GM18873 (cell line): ENCODE data around the gene PITX2.
"Not testable (repeated sequence)": the region's sequence is repeated elsewhere in the genome, so short reads cannot be mapped to it uniquely, and the experiment has no call there.

Experiments used
- ATAC-seq: cut with Tn5 transposase; IDR thresholded peaks from one replicate; pipeline ENCODE4 v1.9.1; 2021; ENCODE audit warnings: mild to moderate bottlenecking, moderate library complexity, moderate number of reproducible peaks; ENCODE audit not compliant: unreplicated experiment, low FRiP score

PITX2 gene

DNA sequence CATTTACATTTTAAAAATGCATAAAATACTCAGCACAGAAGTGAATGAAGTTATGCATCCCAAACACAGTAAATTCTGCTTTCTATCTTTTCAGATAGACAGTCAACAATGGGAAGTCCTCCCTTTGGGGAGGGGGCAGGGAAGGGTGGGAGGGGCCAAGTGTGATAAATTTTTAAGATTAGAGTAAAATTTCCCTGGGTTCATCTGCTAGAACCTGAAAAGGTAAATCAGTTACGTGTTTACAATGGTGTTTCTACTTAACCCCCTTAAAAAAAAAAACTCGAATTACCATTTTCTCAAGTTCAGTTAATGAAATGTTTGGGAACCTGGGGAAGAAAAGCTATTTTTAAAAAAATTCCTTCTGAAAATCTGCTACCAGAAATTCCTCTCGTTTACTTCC is 9.1 kb downstream of the PITX2 start:
- ATAC-seq = no peak

DNA sequence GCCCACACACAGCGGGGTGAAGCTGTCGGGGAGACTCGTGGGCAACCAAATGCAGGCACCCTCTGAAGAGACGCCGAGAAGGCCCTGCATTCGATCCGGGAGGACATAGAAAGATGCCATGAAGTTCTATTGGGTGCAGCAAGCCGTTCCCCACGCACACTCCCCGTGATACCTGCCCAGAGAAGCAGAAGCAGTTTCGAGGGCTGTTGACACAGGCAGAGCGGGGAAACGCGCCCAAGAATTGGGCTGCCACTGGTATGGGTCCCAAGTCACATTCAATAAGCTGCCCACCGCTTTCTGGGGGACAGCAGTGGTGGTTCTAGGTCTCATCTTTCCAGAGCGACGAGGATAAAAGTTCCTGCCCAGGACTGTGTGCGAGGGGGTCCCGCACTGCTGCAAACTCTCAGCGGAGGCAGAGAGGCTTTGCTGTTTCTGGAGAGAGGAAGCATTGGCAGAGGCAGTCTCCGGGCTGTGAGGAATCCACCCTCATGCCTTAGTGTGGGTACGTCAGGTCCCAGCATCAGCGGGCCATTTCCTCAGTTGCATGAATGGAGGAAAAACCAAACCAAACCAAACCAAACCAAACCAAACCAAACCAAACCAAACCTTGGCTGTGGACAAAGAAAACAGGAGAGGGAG is 10.1 kb downstream of the PITX2 start:
- ATAC-seq = no peak

DNA sequence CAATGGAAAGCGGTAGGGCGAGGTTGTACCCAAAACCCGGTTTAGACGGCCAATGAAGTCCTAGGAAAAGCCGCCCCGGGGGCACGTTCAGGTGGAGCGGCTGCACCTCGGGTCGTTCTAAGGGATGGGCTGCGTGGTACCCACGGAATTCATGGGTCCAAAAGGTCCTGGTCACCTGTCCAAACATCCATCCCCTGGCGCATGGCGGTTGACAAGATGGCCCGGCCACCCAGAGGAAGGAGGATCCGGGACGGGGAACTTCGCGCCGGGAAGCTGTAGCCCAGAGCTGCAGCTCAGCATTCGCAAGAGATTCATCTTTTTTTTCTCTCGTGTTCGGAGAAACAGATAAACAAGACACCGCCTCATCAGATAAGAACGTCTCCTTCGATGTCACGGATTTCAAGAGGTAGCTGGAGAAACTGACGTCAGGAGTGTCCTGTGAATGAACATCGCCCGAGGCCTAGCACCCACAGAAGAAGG is 10.9 kb downstream of the PITX2 start:
- ATAC-seq = no peak

DNA sequence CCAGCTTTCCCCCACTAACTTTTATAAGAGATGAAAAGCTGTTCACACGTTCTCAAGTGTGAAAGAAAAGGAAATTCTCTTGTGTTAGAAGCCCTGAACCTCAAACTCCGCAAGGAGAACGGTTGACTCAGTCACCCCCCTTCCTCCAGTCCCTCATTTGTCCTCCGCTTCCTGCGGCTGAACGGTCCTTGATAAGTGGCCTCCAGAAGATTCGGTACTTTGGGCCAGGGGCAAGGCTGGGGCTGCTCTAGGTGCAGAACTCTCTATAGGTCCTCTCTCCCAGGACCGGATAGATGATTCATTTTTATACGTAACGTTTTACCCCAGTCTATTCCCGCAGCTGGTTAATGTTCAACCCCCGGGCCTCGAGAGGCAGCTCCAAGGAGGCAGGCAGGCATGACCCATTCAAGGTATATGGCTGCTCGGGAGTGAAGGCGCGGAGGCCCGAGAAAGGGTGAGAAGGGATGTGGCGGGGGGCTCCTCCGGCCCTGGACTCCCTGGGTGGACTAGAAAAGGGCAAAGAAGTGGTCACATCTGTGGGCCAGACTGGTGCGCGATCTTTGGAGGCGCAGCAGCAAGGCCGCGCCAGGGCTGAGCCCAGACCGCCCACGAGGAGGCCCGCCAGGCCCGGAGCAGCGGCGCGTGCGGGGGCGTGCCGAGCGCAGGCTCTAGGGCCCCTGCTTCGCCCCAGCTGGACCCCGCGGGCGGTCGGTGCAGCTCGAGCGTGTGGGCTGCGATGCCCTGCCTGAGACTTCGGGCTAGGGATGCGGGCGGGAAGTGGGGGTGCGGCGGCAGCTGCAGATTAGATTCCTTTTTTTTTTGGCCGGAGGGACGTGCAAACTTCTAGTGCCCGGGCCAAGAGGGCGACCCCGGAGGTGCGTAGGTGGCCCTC is 11.7 kb downstream of the PITX2 start:
- ATAC-seq = peak; percentile 94

DNA sequence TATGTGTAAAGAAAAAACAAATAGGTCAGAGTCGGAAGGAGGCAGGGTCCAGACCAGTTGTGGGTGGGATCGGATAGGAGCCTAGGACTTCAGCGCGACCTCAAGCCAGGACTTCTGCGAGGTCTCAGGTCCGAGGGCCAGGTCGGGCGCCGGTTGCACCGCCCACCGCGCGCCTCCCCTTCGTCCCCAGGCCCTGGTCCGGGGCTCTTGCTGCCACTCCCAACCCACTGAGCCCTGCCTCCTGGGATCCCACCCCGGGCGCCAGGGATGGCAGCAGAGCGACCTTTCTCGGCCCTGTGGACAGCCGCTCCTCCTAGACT is 12.3 kb downstream of the PITX2 start:
- no peak for ATAC-seq

DNA sequence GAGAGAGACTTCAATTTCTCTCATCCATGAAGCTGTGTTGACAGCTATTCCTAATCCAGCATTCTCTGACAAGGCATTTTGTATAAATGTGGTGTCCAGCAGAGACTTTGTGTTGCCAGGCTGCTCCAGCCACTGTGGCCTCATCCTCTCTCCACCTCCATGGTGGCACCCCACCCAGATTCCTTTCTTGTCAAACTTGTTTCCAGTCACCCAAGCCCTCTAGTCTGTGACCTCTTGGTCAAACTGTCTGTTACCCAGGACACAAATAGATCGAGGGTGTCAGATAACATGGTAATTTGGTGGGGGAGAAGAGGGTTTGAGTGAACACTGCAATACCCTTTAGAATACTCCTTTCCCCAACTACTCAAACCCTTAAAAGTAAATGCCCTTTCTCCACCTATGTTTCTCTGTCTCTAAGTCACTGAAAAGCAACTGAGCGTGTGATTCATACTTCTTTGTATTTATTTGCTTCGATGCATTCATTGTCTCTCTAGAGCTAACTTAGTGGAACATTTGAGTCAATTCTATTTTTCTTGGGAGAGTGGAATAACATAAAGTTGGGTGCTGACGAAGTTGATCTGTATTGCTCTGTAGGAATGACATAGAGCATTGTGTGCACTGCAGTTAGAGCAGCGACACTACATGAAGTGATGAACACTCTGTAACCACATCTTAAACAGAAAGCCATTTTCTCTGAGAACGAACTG is 13.7 kb downstream of the PITX2 start:
- ATAC-seq = no peak

DNA sequence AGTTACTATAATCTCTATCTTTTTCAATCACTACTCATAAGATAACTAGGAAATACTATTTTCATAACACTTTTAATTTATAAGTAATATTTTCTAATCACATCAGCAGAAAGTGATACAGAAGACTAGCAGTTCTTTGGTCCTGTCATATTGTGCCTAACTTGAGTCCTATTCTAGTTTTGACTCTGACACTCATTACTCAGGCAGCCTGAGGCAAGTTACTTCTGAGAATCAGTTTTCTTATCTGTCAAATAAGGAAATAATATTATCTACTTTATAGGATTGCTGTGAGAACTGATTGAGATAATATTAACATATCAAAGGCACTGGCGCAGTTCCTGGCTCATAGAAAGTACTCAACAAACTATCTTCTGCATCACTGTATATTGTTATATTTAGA is 17.8 kb downstream of the PITX2 start:
- ATAC-seq = no peak

DNA sequence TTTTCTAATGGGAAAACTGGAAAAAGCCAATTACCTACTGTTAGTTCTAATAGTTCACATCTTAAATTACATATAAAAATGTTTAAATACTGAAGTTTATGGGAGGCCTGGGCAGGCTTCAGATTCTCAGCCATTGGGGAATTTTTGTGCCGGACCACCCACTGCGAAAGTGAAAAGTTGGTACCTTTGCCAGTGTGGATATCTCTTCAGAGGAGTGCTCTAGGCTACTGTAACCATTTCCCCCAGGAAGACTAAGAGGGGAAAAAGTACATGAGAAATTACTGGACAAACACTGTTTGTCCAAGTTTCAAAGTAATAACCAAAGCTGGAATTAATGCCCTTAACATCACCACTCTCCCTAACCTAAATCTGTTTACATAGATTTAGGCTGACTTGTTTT is 20.8 kb downstream of the PITX2 start:
- no peak for ATAC-seq

DNA sequence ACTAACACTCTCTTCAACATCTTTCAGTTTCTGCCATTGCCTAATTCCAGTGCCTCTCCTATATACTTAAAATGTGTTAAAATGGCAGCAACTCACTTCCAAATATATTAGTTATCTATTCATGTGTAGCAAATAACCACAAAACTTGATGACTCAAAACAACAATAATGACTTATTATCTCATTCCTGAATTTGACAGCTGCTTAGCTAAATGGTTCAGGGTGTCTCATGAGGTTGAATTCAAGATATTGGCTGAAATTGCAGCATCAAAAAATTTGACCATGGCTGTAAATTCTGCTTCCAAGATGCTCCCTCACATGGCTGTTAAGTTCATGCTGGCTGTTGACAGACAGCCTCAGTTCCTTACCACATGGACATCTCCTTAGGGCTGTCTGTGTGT is 25.3 kb downstream of the PITX2 start:
- ATAC-seq = no peak

DNA sequence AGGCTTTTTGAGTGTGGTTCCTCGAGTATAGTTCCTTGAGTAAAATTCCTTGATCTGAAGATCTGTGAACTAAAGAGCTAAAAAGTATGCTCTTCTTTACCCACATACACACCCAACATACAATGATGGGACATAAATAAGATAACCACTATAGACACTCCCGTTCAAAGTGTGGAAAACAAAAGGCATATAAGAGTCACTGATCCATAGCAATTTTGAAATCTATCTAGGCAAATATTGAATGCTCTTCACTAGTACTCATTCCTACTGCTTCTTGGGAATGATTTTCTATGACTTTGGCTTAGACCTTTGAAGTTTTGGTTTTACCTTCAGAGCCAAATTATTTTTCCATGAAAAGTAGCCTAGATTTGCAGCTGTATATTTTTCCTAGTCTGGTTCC is 26.4 kb downstream of the PITX2 start:
- ATAC-seq = no peak

DNA sequence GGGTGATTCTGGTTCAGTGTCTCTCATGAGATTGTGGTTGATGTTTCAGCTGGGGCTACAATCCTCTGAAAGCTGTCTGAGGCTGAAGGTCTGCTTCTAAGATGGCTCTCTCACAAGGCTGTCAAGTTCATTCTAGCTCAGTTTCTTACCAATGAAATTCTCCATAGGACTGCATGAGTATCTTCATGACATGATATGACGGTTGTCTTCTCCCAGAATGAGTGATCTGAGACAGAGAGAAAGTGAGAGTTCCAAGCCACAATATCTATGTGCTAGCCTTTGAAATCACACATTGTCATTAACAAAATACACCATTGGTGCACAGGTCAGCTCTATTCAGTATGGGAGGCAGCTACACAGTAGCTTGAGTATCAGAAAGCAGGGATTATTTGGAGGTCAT is 27.3 kb downstream of the PITX2 start:
- ATAC-seq = no peak

DNA sequence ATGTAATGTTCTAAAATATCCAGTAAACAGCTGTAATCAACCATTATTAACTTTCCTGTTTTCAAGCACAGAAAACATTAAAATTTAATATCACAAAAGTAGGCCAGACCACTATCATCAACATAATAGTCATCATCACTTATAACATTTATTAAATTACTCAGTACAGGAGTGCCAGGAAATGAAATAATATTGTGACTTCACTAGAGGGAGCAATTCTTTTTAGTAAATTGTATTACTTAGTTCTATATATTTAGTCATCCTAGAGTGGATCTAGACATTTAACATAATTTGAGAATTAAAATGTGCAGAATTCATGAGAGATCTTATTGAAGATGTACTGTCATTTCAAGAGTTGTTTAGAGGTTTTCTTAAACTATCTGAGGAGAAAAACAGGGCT is 33.6 kb downstream of the PITX2 start:
- no peak for ATAC-seq

DNA sequence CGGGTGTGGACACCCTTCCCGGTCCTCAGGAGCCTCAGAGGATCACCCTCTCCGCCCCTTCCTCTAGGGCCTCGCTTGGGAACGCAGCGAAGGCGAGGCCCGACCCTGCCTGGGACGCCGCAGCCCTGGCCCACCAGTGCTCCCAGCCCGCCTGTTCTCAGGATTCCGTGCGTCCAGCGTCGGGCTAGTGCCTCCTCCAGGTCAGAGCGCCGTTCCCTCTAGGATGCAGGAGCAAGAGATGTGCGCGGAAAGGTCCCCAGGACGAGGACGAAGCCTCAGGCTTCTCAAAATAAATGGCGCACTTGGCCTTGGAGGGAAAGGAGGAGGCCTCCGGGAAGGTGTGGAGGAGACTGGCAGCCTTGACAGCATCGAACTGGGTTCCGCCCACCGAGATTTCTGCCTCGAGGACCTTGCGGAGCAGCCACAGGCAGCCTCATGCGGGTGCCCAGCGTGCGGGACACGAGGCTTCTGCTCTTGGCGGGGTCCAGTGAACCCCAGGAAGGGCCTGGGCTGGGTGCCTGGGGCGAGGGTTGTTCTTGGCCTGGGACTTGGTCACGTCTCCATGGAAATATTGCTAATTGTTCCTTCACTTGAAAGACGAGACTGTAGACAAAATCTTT is 35.1 kb downstream of the PITX2 start:
- no peak for ATAC-seq

DNA sequence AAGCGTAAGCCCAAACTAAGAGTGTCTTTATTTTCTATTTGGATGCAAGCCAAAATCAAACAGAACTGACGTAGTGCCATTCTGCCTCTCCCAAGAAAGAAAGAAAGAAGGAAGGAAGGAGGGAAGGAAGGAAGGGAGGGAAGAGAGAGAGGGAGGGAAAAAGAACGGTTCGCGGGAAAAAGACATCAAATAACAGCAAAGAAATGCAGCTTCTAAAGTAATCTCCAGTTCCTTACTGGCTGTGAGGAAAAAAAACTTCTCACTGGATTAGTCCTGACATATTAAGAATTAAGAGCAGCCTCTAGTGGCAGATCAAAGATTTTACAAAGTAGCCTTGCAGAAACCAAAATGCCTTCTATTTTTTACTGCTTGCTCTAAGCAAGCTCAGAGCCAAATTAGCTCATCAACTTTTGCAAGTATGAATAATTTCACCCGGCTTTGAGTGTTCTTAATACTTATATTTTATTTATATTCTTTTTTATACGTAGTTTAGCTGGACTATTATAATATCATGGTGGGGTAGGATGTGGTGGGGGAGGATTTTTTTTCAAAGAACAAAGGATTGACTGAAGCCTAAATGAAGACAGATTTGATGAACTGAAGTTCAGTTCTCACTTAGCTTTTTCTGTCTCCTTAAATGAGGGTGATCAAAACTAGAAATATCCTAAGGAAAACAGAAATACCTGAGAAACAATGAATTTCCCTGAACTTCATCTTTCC is 36.6 kb downstream of the PITX2 start:
- no peak for ATAC-seq

DNA sequence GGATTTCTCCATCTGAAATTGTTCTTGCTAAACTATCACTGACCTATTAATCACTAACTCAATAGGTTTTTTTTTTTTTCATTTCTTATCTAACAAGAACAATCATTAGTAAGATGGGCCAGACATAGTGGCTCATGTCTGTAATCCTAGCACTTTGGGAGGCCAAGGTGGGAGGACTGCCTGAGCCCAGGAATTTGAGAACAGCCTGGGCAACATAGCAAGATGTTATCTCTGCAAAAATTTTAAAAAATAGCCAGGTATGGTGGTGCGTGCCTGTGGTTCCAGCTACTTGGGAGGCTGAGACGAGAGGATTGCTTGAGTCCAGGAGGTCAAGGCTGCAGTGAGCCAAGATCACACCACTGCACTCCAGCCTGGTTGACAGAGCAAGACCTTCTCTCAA is 46.2 kb downstream of the PITX2 start:
- not testable (repeated sequence) for ATAC-seq
